ENCODE measurements around the gene SEMG2. TPM values are rescaled to one million over a fixed set of nuclear protein-coding genes. Genes with fewer than 3 reads are reported as not detected.

Gene SEMG2
- total and polyA plus RNA-seq, 2 experiments from 2014 or later, result not detected

DNA sequence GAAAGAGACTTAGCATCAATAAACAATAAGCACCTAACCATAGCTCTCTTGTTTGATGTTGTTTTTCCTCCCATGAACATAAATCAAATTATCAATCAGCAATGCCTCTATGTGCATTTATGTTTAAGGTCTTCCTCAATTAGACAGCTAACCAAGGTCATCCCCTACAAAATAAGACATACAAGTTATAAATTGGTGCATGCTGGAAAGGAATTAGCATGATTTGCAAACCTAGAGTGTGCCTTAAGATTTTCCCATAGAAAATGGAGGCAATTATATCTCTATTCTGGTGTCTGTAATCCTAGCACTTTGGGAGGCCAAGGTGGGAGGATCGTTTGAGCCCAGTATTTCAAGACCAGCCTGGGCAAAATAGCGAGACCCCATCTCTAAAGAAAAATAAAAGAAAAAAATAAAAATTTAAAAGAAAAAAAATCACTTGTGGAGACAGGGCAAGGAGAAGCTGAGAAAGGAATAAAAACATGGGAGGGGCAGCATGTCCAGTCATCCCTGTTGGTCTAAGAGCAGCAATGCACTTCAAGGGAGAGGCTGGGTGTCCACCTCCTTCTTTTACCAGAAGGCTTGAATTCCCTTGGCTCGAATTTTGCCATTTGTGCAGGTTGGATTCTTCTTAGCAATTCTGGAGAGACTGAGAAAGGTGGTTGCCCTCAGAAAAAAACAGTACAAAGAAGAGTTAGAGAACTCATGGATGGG, 42.5 kb downstream of the SEMG2 start:
- H3K27me3 ChIP-seq (replicated peaks; ENCODE audit: insufficient read depth), result peaks cover 34% of the 10 kb centered on the region
- no peak overlapping the region for H3K4me2 ChIP-seq (ENCODE audit: unreplicated experiment)
- H3K27ac ChIP-seq, result no peak overlapping the region
- H3K4me3 ChIP-seq, result no peak overlapping the region
- no peaks in the 10 kb centered on the region for H3K9me3 ChIP-seq (ENCODE audit: low read depth)
- WGBS, 2 experiments (ENCODE audit: low coverage in 1 of 2, low lambda C conversion rate in 2 of 2, missing lambda C conversion rate in 2 of 2), result 24 to 33% methylated on average over 3 of the region's 3 CpGs
- H3K79me2 ChIP-seq (ENCODE audit: insufficient read depth), result no peaks in the 10 kb centered on the region
- H3K9ac ChIP-seq, result no peak overlapping the region
- TF ChIP-seq EZH2 (IDR thresholded peaks at IDR 0.05; ENCODE audit: insufficient read depth, poor library complexity, severe bottlenecking) (no peak), EZH2phosphoT487 (IDR thresholded peaks at IDR 0.05; ENCODE audit: insufficient read depth, low read depth) (no peak)
- H3K4me1 ChIP-seq (ENCODE audit: insufficient read depth), result no peaks in the 10 kb centered on the region
- in situ Hi-C loops (cut with MboI), result no loop called here
- H4K20me1 ChIP-seq (ENCODE audit: insufficient read depth), result no peaks in the 10 kb centered on the region
- no peak overlapping the region for H2AFZ ChIP-seq
- H3K36me3 ChIP-seq (ENCODE audit: low read depth), result no peaks in the 10 kb centered on the region
- no peaks in the 10 kb centered on the region for H3K9me2 ChIP-seq (ENCODE audit: insufficient read depth)
- no peaks in the 10 kb centered on the region for H3F3A ChIP-seq (ENCODE audit: insufficient read depth)
- DNase-seq, result no peak

DNA sequence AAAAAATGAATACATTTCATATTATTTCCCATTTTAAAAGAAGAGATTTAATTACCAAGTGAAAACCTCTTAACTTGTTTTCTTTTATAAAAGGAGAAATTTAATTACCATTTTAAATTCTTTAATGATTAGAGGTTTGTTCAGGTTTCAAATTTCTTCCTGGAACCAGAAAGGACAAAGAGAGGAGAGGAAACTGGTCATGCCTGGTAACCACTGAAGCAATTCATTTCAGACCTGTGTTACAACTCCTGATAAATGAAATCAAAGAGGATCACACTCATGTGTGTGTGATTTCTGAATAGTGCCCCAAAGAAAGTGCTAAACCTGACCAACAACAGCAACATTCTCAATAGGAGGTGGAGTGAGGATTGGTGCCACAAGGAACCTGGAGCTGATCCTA, 45.8 kb downstream of the SEMG2 start:
- Histone ChIP-seq H3K4me2 (ENCODE audit: unreplicated experiment) (no peak overlapping the region), H3K4me1 (ENCODE audit: insufficient read depth) (no peaks in the 10 kb centered on the region), H3K9me3 (ENCODE audit: low read depth) (no peaks in the 10 kb centered on the region), H3K9ac (no peak overlapping the region), H3K4me3 (no peak overlapping the region), H4K20me1 (ENCODE audit: insufficient read depth) (no peaks in the 10 kb centered on the region), H3K27me3 (replicated peaks; ENCODE audit: insufficient read depth) (peaks cover 29% of the 10 kb centered on the region), H3K79me2 (ENCODE audit: insufficient read depth) (no peaks in the 10 kb centered on the region), H2AFZ (no peak overlapping the region), H3F3A (ENCODE audit: insufficient read depth) (no peaks in the 10 kb centered on the region), H3K9me2 (ENCODE audit: insufficient read depth) (no peaks in the 10 kb centered on the region), H3K36me3 (ENCODE audit: low read depth) (no peaks in the 10 kb centered on the region), H3K27ac (no peak overlapping the region)
- TF ChIP-seq EZH2phosphoT487 (IDR thresholded peaks at IDR 0.05; ENCODE audit: insufficient read depth, low read depth) (no peak), EZH2 (IDR thresholded peaks at IDR 0.05; ENCODE audit: insufficient read depth, poor library complexity, severe bottlenecking) (no peak)
- in situ Hi-C loops (cut with MboI), result no loop called here
- DNase-seq, result no peak

DNA sequence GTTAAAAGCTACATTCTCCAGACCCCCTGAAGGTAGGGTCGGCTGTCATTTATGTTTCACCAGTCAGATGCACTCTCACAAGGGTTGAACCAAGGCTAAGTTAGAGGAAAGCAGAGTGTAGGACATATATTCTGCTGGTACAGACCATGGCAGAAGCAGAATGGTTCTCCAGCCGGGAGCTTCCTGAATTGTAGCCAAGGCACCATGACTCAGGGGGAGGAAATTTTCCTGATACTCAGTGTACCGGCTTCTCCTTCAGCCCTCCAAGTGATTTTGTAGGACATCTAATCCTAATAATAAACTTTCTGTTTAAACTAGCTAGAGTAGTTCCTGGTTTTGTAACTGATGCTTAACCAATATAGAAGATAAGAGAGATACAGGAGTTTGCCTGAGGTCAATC, 47.4 kb downstream of the SEMG2 start:
- H3K4me3 ChIP-seq, result no peak overlapping the region
- H3K36me3 ChIP-seq (ENCODE audit: low read depth), result no peaks in the 10 kb centered on the region
- peak; percentile 34 for DNase-seq
- H3K27ac ChIP-seq, result no peak overlapping the region
- H2AFZ ChIP-seq, result no peak overlapping the region
- H3K9ac ChIP-seq, result no peak overlapping the region
- H3K4me1 ChIP-seq (ENCODE audit: insufficient read depth), result no peaks in the 10 kb centered on the region
- H3K27me3 ChIP-seq (replicated peaks; ENCODE audit: insufficient read depth), result peaks cover 27% of the 10 kb centered on the region
- WGBS, 2 experiments (ENCODE audit: low coverage in 1 of 2, low lambda C conversion rate in 2 of 2, missing lambda C conversion rate in 2 of 2), result 24 to 33% methylated on average over 3 of the region's 3 CpGs
- no peaks in the 10 kb centered on the region for H4K20me1 ChIP-seq (ENCODE audit: insufficient read depth)
- TF ChIP-seq EZH2phosphoT487 (IDR thresholded peaks at IDR 0.05; ENCODE audit: insufficient read depth, low read depth), result no peak
- no peak for TF ChIP-seq EZH2 (IDR thresholded peaks at IDR 0.05; ENCODE audit: insufficient read depth, poor library complexity, severe bottlenecking)
- no peaks in the 10 kb centered on the region for H3K9me2 ChIP-seq (ENCODE audit: insufficient read depth)
- H3K79me2 ChIP-seq (ENCODE audit: insufficient read depth), result no peaks in the 10 kb centered on the region
- H3K9me3 ChIP-seq (ENCODE audit: low read depth), result no peaks in the 10 kb centered on the region
- in situ Hi-C loops (cut with MboI), result no loop called here
- no peak overlapping the region for H3K4me2 ChIP-seq (ENCODE audit: unreplicated experiment)
- no peaks in the 10 kb centered on the region for H3F3A ChIP-seq (ENCODE audit: insufficient read depth)

DNA sequence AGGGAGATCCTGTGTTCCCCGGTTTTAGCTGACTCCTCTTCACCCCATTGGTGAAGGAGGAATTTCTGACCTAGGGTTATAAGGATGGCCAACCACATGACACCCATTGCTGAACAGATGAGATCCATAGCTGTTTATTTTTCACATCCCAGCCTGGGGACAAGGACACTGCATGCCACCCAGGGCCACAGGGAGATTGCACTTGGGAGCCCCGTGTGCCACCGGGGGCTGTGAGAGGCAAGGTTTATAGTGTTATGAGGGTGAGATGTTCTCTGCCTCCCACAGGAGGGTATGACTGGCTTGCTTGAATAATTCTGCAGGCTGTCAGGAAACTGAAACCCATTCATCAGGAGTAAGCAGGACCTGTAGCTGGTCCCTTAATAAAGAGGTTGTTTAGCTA, 47.9 kb downstream of the SEMG2 start:
- Histone ChIP-seq H3K4me1 (ENCODE audit: insufficient read depth) (no peaks in the 10 kb centered on the region), H3K4me3 (no peak overlapping the region), H3K36me3 (ENCODE audit: low read depth) (no peaks in the 10 kb centered on the region), H3K9ac (no peak overlapping the region), H2AFZ (no peak overlapping the region), H3K9me2 (ENCODE audit: insufficient read depth) (no peaks in the 10 kb centered on the region), H3K27ac (no peak overlapping the region), H3K27me3 (replicated peaks; ENCODE audit: insufficient read depth) (peaks cover 22% of the 10 kb centered on the region), H4K20me1 (ENCODE audit: insufficient read depth) (no peaks in the 10 kb centered on the region), H3F3A (ENCODE audit: insufficient read depth) (no peaks in the 10 kb centered on the region), H3K4me2 (ENCODE audit: unreplicated experiment) (no peak overlapping the region), H3K79me2 (ENCODE audit: insufficient read depth) (no peaks in the 10 kb centered on the region), H3K9me3 (ENCODE audit: low read depth) (no peaks in the 10 kb centered on the region)
- TF ChIP-seq EZH2 (IDR thresholded peaks at IDR 0.05; ENCODE audit: insufficient read depth, poor library complexity, severe bottlenecking), result no peak
- TF ChIP-seq EZH2phosphoT487 (IDR thresholded peaks at IDR 0.05; ENCODE audit: insufficient read depth, low read depth), result no peak
- DNase-seq, result no peak
- in situ Hi-C loops (cut with MboI), result no loop called here
- WGBS, 2 experiments (ENCODE audit: low coverage in 1 of 2, low lambda C conversion rate in 2 of 2, missing lambda C conversion rate in 2 of 2), result 51 to 72% methylated on average over 3 of the region's 3 CpGs
